ENCODE results near the gene PRKCA. TPM values are rescaled to one million over a fixed set of nuclear protein-coding genes. Genes with fewer than 3 reads are reported as not detected.

The PRKCA gene
- total and polyA plus RNA-seq, 9 of the 15 experiments (the other 6 are each of a cell fraction or from before 2014, with no cell fraction given): 3.2 to 33.0 (median 17.8) TPM

DNA sequence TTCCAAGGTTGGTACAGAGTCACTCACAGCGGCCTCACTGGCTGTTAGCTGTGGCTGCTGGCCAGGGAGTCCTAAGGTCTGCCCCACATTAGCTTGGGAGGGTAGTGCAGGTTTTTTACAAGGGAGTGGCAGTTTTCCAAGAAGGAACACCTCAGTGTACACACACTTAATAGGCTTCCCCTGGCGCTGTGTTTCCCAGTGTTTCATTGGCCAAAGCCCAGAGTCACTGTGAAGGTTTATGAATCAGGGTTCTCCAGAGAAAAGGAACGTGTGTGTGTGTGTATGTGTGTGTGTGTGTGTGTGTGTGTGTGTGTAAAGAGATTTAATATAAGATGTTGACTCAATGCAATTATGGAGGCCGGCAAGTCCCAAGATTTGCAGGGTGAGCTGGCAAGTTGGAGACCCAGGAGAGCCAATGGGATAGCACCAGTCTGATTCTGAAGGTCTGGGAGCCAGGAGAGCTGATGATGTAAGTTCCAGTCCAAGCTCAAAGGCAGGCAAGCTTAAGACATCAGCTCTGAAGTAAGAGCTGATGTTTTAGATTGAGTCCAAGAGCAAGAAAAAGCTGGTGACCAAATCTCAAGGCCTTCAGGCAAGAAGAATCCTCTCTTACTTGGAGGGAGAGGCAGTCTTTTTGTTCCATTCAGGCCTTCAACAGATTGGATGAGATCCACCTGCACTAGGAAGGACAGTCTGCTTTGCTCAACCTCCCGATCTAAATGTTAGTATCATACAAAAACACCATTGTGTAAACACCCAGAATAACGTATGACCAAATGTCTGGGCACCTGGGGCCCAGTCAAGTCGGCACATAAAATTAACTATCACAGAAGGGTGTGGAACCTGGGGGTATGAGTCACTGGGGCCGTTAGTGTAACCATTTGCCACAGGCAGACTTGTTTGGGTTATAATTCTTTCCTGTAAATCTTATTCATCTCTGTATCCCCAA is 206.8 kb downstream of the PRKCA start:
- peak overlapping the region in 1 of 2 experiments; percentile 57; a peak in 1 of 4 replicates for H3K9ac ChIP-seq (ENCODE audit: insufficient read depth in 1 of 2, low read depth in 2 of 2, low read length in 2 of 2)
- peak overlapping the region; percentile 44; the same call in 1 of the 2 replicates for H2AFZ ChIP-seq (ENCODE audit: low read depth, low read length)
- ChIA-PET POLR2A (interaction anchor here (0.6 to 0.9 kb wide), 5 partner anchors 11 to 249 kb away, joined by 3 to 4 read pairs (median 3); no protein-coding TSS in a partner anchor), CTCF (ENCODE audit: low intra/inter-chr PET ratio) (no interaction called here)
- intact Hi-C loops (cut with micrococcal nuclease) (no loop called here), in situ Hi-C loops (cut with MboI) (no loop called here)
- peak overlapping the region; percentile 86; the same call in 2 of the 3 replicates for H3K27ac ChIP-seq (ENCODE audit: extremely low read depth, low read depth, low read length)
- peak; percentile 30 to 66 (median 44) for DNase-seq (ENCODE audit: extremely low read depth in 1 of 4, low spot score in 3 of 4)
- peaks cover 25 to 35% of the 10 kb centered on the region in 2 experiments for H3K4me1 ChIP-seq (replicated peaks in 1 of 2; ENCODE audit: control insufficient read depth in 2 of 2, insufficient read depth in 2 of 2, low read length in 2 of 2)
- H3K4me2 ChIP-seq (ENCODE audit: insufficient read depth, low read length): peak overlapping the region; percentile 70
- no peaks in the 10 kb centered on the region for H3K9me1 ChIP-seq (ENCODE audit: control insufficient read depth, insufficient read depth, low read length)
- 0 out of 3 replicates have a peak, but pooled peaks cover under 1% of the 10 kb centered on the region for H3K36me3 ChIP-seq (ENCODE audit: control insufficient read depth, insufficient read depth, low read length)
- H3K9me3 ChIP-seq (replicated peaks; ENCODE audit: control insufficient read depth, insufficient read depth, low read depth, low read length): no peaks in the 10 kb centered on the region
- H4K20me1 ChIP-seq (replicated peaks; ENCODE audit: control insufficient read depth, insufficient read depth, low read length): no peaks in the 10 kb centered on the region
- H3K79me2 ChIP-seq (ENCODE audit: control insufficient read depth, insufficient read depth, low read length): peaks cover 53% of the 10 kb centered on the region
- WGBS (ENCODE audit: insufficient coverage, low coverage, missing lambda C conversion rate): 3% methylated on average over 7 of the region's 8 CpGs
- no peaks in the 10 kb centered on the region for H3K27me3 ChIP-seq (ENCODE audit: control insufficient read depth in 2 of 2, insufficient read depth in 2 of 2, low read length in 2 of 2)
- FAIRE-seq: peak; percentile 40
- ATAC-seq: peak; percentile 58
- no TSS peak for BruUV-seq (replicated peaks)
- no peak overlapping the region for H3K4me3 ChIP-seq
- TF ChIP-seq NR2F6 (CRISPR knock-in tag; IDR thresholded peaks at IDR 0.05) (no peak), NFIC (IDR thresholded peaks at IDR 0.05) (peak; percentile 38; the same call in 1 of the 2 replicates), ZNF77 (CRISPR knock-in tag; IDR thresholded peaks at IDR 0.05) (no peak), RCOR1 (IDR thresholded peaks at IDR 0.05; ENCODE audit: borderline replicate concordance in 1 of 2, low read depth in 2 of 2, low read length in 2 of 2) (0 out of 4 replicates have a peak, but pooled peaks of 1 of the 2 experiments have one; percentile 28), SMAD4 (CRISPR knock-in tag; conservative IDR thresholded peaks at IDR 0.05) (peak; percentile 74; the same call in 1 of the 2 replicates), MTF1 (CRISPR knock-in tag; IDR thresholded peaks at IDR 0.05; ENCODE audit: borderline replicate concordance) (no peak), NFE2 (IDR thresholded peaks at IDR 0.05; ENCODE audit: low read depth) (no peak), RBM15 (IDR thresholded peaks at IDR 0.05; ENCODE audit: insufficient read depth, low read length) (no peak), TBL1XR1 (IDR thresholded peaks at IDR 0.05; ENCODE audit: low read length in 2 of 2) (peak in 1 of 2 experiments; percentile 54; a peak in 1 of 4 replicates), PYGO2 (tag; IDR thresholded peaks at IDR 0.05) (no peak), YBX1 (IDR thresholded peaks at IDR 0.05) (no peak)
- TF ChIP-seq, protein P1, sequence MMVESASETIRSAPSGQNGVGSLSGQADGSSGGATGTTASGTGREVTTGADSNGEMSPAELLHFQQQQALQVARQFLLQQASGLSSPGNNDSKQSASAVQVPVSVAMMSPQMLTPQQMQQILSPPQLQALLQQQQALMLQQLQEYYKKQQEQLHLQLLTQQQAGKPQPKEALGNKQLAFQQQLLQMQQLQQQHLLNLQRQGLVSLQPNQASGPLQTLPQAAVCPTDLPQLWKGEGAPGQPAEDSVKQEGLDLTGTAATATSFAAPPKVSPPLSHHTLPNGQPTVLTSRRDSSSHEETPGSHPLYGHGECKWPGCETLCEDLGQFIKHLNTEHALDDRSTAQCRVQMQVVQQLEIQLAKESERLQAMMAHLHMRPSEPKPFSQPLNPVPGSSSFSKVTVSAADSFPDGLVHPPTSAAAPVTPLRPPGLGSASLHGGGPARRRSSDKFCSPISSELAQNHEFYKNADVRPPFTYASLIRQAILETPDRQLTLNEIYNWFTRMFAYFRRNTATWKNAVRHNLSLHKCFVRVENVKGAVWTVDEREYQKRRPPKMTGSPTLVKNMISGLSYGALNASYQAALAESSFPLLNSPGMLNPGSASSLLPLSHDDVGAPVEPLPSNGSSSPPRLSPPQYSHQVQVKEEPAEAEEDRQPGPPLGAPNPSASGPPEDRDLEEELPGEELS (CRISPR knock-in tag; IDR thresholded peaks at IDR 0.05; ENCODE audit: borderline replicate concordance): no peak

Measured in K562 (cell line).